SK-N-SH treated with all-trans-retinoic acid at 6 μM for 48 hours (cell line): ENCODE data around the gene JPT1.

ENCODE experiments used
- ATAC-seq: fragments of 200-7000 bp; cut with Tn5 transposase; 3 replicates; pipeline ENCODE4 v1.9.1; 2020; ENCODE audit warnings: mild to moderate bottlenecking, moderate library complexity
- ARNTL ChIP-seq: fragments of 450-650 bp; formaldehyde crosslinking; IDR thresholded peaks from 2 replicates; pipeline ENCODE4 v1.5.0; 2020; ENCODE audit warnings: low read depth, mild to moderate bottlenecking, moderate library complexity, borderline replicate concordance
- BACH2 ChIP-seq: fragments of 250-450 bp; sonication (Bioruptor Pico); IDR thresholded peaks from 2 replicates; pipeline ENCODE4 v1.9.0; 2021; ENCODE audit warnings: mild to moderate bottlenecking, borderline replicate concordance
- CSDC2 ChIP-seq: fragments of 250-450 bp; sonication (Bioruptor Pico); IDR thresholded peaks from 2 replicates; pipeline ENCODE4 v1.5.0; 2020; ENCODE audit warnings: mild to moderate bottlenecking, moderate library complexity
- CSRNP3 ChIP-seq: fragments of 250-450 bp; sonication (Bioruptor Pico); IDR thresholded peaks from 2 replicates; pipeline ENCODE4 v1.5.1; 2021; ENCODE audit warnings: mild to moderate bottlenecking, moderate library complexity
- ESRRG ChIP-seq: fragments of 250-450 bp; sonication (Bioruptor Pico); IDR thresholded peaks from 2 replicates; pipeline ENCODE4 v1.6.1; 2021; ENCODE audit warnings: mild to moderate bottlenecking
- GLIS3 ChIP-seq: fragments of 250-450 bp; sonication (Bioruptor Pico); IDR thresholded peaks from 2 replicates; pipeline ENCODE4 v1.5.0; 2020; ENCODE audit warnings: mild to moderate bottlenecking, moderate library complexity
- ISL1 ChIP-seq: fragments of 250-450 bp; sonication (Bioruptor Pico); IDR thresholded peaks from 2 replicates; pipeline ENCODE4 v2.1.2; 2022; ENCODE audit warnings: mild to moderate bottlenecking, moderate library complexity
- OSR1 ChIP-seq: fragments of 250-450 bp; sonication (Bioruptor Pico); IDR thresholded peaks from 2 replicates; pipeline ENCODE4 v1.8.0; 2022; ENCODE audit warnings: moderate library complexity, mild to moderate bottlenecking, inconsistent platforms
- PATZ1 ChIP-seq: fragments of 250-450 bp; sonication (Bioruptor Pico); IDR thresholded peaks from 2 replicates; pipeline ENCODE4 v1.8.0; 2020; ENCODE audit warnings: mild to moderate bottlenecking, moderate library complexity, borderline replicate concordance
- POU6F1 ChIP-seq: fragments of 250-450 bp; sonication (Bioruptor Pico); IDR thresholded peaks from 2 replicates; pipeline ENCODE4 v1.8.0; 2021; ENCODE audit warnings: low read depth, mild to moderate bottlenecking, moderate library complexity, borderline replicate concordance
- PPARA ChIP-seq: fragments of 250-450 bp; sonication (Bioruptor Pico); IDR thresholded peaks from 2 replicates; pipeline ENCODE4 v1.5.0; 2020; ENCODE audit warnings: mild to moderate bottlenecking, borderline replicate concordance
- SNAI2 ChIP-seq: fragments of 250-450 bp; sonication (Bioruptor Pico); IDR thresholded peaks from 2 replicates; pipeline ENCODE4 v1.5.0; 2020; ENCODE audit warnings: mild to moderate bottlenecking, moderate library complexity
- TCF4 ChIP-seq: fragments of 250-450 bp; sonication (Bioruptor Pico); IDR thresholded peaks from 2 replicates; pipeline ENCODE4 v1.8.0; 2021; ENCODE audit warnings: mild to moderate bottlenecking, moderate library complexity, borderline replicate concordance
- TOX ChIP-seq: fragments of 250-450 bp; sonication (Bioruptor Pico); IDR thresholded peaks from 2 replicates; pipeline ENCODE4 v1.8.0; 2021; ENCODE audit warnings: mild to moderate bottlenecking, moderate library complexity, borderline replicate concordance
- ZC3H10 ChIP-seq: fragments of 250-450 bp; sonication (Bioruptor Pico); IDR thresholded peaks from 2 replicates; pipeline ENCODE4 v1.5.1; 2021; ENCODE audit warnings: mild to moderate bottlenecking, moderate library complexity
- ZFP3 ChIP-seq: fragments of 250-450 bp; sonication (Bioruptor Pico); IDR thresholded peaks from 2 replicates; pipeline ENCODE4 v1.5.0; 2020; ENCODE audit warnings: mild to moderate bottlenecking, moderate library complexity
- ZFP30 ChIP-seq: fragments of 450-650 bp; formaldehyde crosslinking; IDR thresholded peaks from 2 replicates; pipeline ENCODE4 v1.5.0; 2022; ENCODE audit warnings: mild to moderate bottlenecking, moderate library complexity
- ZNF70 ChIP-seq: fragments of 450-650 bp; formaldehyde crosslinking; IDR thresholded peaks from 2 replicates; pipeline ENCODE4 v1.5.0; 2020; ENCODE audit warnings: mild to moderate bottlenecking, moderate library complexity
- TF ChIP-seq, protein P1 (sequence below): fragments of 250-450 bp; sonication (Bioruptor Pico); IDR thresholded peaks from 2 replicates; pipeline ENCODE4 v1.5.0; 2020; ENCODE audit warnings: mild to moderate bottlenecking, moderate library complexity

Gene JPT1

DNA sequence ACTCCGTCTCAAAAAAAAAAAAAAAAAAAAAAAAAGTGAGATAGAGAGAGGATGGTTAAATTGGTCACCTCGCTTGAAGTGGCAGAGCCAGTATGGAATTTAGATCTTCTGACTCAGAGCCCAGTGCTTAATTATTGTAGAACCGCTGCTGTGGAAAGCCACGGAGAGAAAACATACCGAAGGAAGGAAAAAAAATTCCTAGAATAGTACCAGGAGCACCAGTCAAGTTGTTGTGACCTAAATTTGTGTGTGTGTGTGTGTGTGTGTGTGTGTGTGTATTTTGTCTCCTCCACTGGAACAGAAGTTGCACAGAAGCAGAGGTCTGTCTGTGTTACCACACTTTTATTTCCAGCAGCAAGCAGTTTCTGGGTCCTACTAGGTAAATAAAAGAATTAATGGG is 40.6 kb upstream of the JPT1 start:
- TF ChIP-seq ESRRG (CRISPR knock-in tag) (no peak), GLIS3 (CRISPR knock-in tag) (no peak), SNAI2 (CRISPR knock-in tag) (no peak), ZFP30 (CRISPR knock-in tag) (no peak), ARNTL (CRISPR knock-in tag) (no peak), CSRNP3 (CRISPR knock-in tag) (no peak), PATZ1 (CRISPR knock-in tag) (no peak), OSR1 (CRISPR knock-in tag) (no peak), CSDC2 (CRISPR knock-in tag) (no peak)

GRCh38 chr17:75191584-75191983 is 37.3 kb upstream of the JPT1 start:
- no peak for TF ChIP-seq ARNTL (CRISPR knock-in tag)
- TF ChIP-seq PPARA (CRISPR knock-in tag) = no peak
- TF ChIP-seq ESRRG (CRISPR knock-in tag) = no peak
- no peak for ATAC-seq

More for the DNA sequence above, 40.6 kb upstream of the JPT1 start:
- no peak for ATAC-seq

- ATAC-seq = no peak
- no peak for TF ChIP-seq TOX
- TF ChIP-seq POU6F1 (CRISPR knock-in tag) = no peak
- TF ChIP-seq CSDC2 (CRISPR knock-in tag) = no peak
- TF ChIP-seq OSR1 (CRISPR knock-in tag) = no peak
- TF ChIP-seq, protein P1, sequence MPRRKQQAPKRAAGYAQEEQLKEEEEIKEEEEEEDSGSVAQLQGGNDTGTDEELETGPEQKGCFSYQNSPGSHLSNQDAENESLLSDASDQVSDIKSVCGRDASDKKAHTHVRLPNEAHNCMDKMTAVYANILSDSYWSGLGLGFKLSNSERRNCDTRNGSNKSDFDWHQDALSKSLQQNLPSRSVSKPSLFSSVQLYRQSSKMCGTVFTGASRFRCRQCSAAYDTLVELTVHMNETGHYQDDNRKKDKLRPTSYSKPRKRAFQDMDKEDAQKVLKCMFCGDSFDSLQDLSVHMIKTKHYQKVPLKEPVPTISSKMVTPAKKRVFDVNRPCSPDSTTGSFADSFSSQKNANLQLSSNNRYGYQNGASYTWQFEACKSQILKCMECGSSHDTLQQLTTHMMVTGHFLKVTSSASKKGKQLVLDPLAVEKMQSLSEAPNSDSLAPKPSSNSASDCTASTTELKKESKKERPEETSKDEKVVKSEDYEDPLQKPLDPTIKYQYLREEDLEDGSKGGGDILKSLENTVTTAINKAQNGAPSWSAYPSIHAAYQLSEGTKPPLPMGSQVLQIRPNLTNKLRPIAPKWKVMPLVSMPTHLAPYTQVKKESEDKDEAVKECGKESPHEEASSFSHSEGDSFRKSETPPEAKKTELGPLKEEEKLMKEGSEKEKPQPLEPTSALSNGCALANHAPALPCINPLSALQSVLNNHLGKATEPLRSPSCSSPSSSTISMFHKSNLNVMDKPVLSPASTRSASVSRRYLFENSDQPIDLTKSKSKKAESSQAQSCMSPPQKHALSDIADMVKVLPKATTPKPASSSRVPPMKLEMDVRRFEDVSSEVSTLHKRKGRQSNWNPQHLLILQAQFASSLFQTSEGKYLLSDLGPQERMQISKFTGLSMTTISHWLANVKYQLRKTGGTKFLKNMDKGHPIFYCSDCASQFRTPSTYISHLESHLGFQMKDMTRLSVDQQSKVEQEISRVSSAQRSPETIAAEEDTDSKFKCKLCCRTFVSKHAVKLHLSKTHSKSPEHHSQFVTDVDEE (CRISPR knock-in tag) = no peak
- TF ChIP-seq ZNF70 (CRISPR knock-in tag) = no peak
- TF ChIP-seq BACH2 (CRISPR knock-in tag) = no peak
- no peak for TF ChIP-seq ZFP30 (CRISPR knock-in tag)
- TF ChIP-seq ESRRG (CRISPR knock-in tag) = no peak
- no peak for TF ChIP-seq TCF4 (CRISPR knock-in tag)
- TF ChIP-seq SNAI2 (CRISPR knock-in tag) = no peak
- TF ChIP-seq ISL1 (CRISPR knock-in tag) = no peak
- no peak for TF ChIP-seq ARNTL (CRISPR knock-in tag)
- TF ChIP-seq ZC3H10 = no peak
- TF ChIP-seq ZFP3 (CRISPR knock-in tag) = no peak
- TF ChIP-seq CSRNP3 (CRISPR knock-in tag) = no peak
Observed at GRCh38 chr17:75188614-75189013, 34.3 kb upstream of the JPT1 start.
